GM12878 (cell line): ENCODE results near the gene CXorf65.

Experiments used
- CBFB ChIP-seq: IDR thresholded peaks from 2 replicates; pipeline ENCODE4 v1.6.1; 2016; ENCODE audit warnings: antibody characterized with exemption, low read depth
- CHD2 ChIP-seq: IDR thresholded peaks from 2 replicates; pipeline ENCODE4 v1.6.1; 2011; ENCODE audit warnings: low read depth, low read length, improper control_type of control experiment, borderline replicate concordance
- CTCF ChIP-seq, 3 experiments: IDR thresholded peaks in 2 of 3; conservative IDR thresholded peaks in 1 of 3; 2 replicates each; pipeline ENCODE4 v1.5.1; 2011; ENCODE audit warnings: low read depth in 3 of 3, low read length in 3 of 3, mild to moderate bottlenecking in 3 of 3, control low read depth in 2 of 3, moderate library complexity in 2 of 3, inconsistent platforms in 1 of 3, mixed read lengths in 1 of 3; ENCODE audit not compliant: control insufficient read depth in 2 of 3, insufficient read depth in 1 of 3; ENCODE audit errors: extremely low read depth in 1 of 3
- ESRRA ChIP-seq: IDR thresholded peaks from 2 replicates; pipeline ENCODE4 v1.6.1; 2012; ENCODE audit warnings: mild to moderate bottlenecking, low read length, improper control_type of control experiment
- EZH2 ChIP-seq: IDR thresholded peaks from 2 replicates; pipeline ENCODE4 v1.6.1; 2012; ENCODE audit warnings: low read depth, mild to moderate bottlenecking, control low read depth, inconsistent platforms, low read length, borderline replicate concordance; ENCODE audit not compliant: control insufficient read depth
- LARP7 ChIP-seq: fragments of 450-650 bp; IDR thresholded peaks from 2 replicates; pipeline ENCODE4 v1.6.1; 2017; ENCODE audit warnings: mild to moderate bottlenecking
- TBL1XR1 ChIP-seq: IDR thresholded peaks from 2 replicates; pipeline ENCODE4 v1.6.1; 2012; ENCODE audit warnings: low read depth, low read length, improper control_type of control experiment

- TF ChIP-seq ESRRA (no peak), CTCF (IDR thresholded peaks at IDR 0.05 in 2 of 3, conservative IDR thresholded peaks at IDR 0.05 in 1 of 3; ENCODE audit: control insufficient read depth in 2 of 3, extremely low read depth in 1 of 3, insufficient read depth in 1 of 3, low read depth in 3 of 3, low read length in 3 of 3) (no peak), CHD2 (no peak), CBFB (no peak), EZH2 (no peak), LARP7 (no peak), TBL1XR1 (no peak)
These were observed 11.8 kb upstream of the CXorf65 start, which contains the start of gene MED12 for GRCh38 chrX:71118032-71118984.
